Naive thymus-derived CD8-positive, alpha-beta T cell (primary cell): Measurements from ENCODE around the gene AFDN. TPM values are rescaled to one million over a fixed set of nuclear protein-coding genes. Genes with fewer than 3 reads are reported as not detected.
A peak's percentile ranks its signal among the peaks of the same experiment; 100 is the strongest.

ENCODE experiments used
- ATAC-seq, 2 donors: fragments of 150-1000 bp; cut with Tn5 transposase in 1 of 2; sonication (Bioruptor Pico), chemical (Tn5 transposase) in 1 of 2; 1 replicate in 1 of 2; 2 replicates in 1 of 2; pipeline ENCODE4 v1.10.0; 2021; ENCODE audit warnings: mild to moderate bottlenecking in 2 of 2, moderate library complexity in 2 of 2
- POLR2A ChIA-PET: fragments of 350-600 bp; sonication (Branson Sonifier 250); formaldehyde crosslinking; loops from one replicate; lab custom pipeline; 2021; ENCODE audit warnings: antibody characterized with exemption; lab: Charles Lee
- DNase-seq, 10 donors: peaks; one replicate each; pipeline versions ENCODE4 v3.0.0 to v3.0.0-alpha.2; 2020 to 2022
- H3K27ac Mint-ChIP-seq, 10 donors: one replicate each; pipeline ENCODE4 v1.8.0; 2020 to 2022; ENCODE audit warnings: mild to moderate bottlenecking in 10 of 10, mixed read lengths in 10 of 10, moderate library complexity in 4 of 10, inconsistent platforms in 1 of 10
- H3K27me3 Mint-ChIP-seq, 5 donors: one replicate each; pipeline ENCODE4 v1.8.0; 2021 to 2022; ENCODE audit warnings: mixed read lengths in 5 of 5
- H3K36me3 Mint-ChIP-seq, 3 donors: one replicate each; pipeline ENCODE4 v1.8.0; 2020 to 2022; ENCODE audit warnings: mixed read lengths in 3 of 3, mild to moderate bottlenecking in 2 of 3, inconsistent platforms in 1 of 3
- H3K4me1 Mint-ChIP-seq, 4 donors: one replicate each; pipeline ENCODE4 v1.8.0; 2021 to 2022; ENCODE audit warnings: mixed read lengths in 4 of 4
- H3K4me3 Mint-ChIP-seq, 10 donors: one replicate each; pipeline ENCODE4 v1.8.0; 2020 to 2022; ENCODE audit warnings: mild to moderate bottlenecking in 10 of 10, mixed read lengths in 10 of 10, moderate library complexity in 6 of 10, inconsistent platforms in 1 of 10
- H3K9me3 Mint-ChIP-seq, 9 donors: one replicate each; pipeline ENCODE4 v1.8.0; 2020 to 2022; ENCODE audit warnings: mixed read lengths in 9 of 9, mild to moderate bottlenecking in 3 of 9, inconsistent platforms in 1 of 9, moderate library complexity in 1 of 9
- polyA plus RNA-seq, 3 donors: library from polyadenylated mRNA; unstranded; fragments of 300-500 nt; fragmentation: Illumina TruSeq; gene quantifications; one replicate each; pipeline ENCODE4 v1.2.3, GENCODE V29; 2021
- total RNA-seq, 8 experiments: library from RNA in 2 of 8; stranded (reverse) in 2 of 8; gene quantifications; one replicate each; pipeline ENCODE4 v1.2.3 and lab custom pipeline; 2021 to 2026

Gene AFDN
- total and polyA plus RNA-seq, 5 experiments from 2014 or later = 0.46 to 9.6 (median 5.3) TPM; not detected in 1

DNA sequence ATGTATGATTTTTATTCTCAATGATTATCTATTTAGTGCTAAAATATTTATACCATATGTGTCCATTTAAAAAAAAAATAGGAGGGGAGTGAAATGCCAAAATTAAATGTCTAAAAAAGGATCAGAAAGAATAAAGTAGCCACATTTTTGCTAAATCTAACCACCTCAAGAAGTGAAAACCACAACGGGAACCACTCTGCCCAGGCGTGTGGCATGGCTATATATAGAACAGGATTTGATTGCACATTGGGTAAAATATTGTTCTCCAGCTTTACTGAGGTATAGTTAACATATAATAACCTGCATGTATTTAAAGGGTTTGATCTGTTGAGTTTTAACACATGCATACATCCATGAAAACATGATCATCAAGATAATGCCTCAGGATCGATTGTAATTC lies 19.0 kb upstream of the AFDN start:
- Mint-ChIP-seq H3K27me3 (peaks cover 24 to 54% (median 34%) of the 10 kb centered on the region in 5 donors), H3K4me1 (peaks cover 0 to 2% (median 0%) of the 10 kb centered on the region in 4 donors), H3K4me3 (no peak overlapping the region), H3K9me3 (peaks cover 0 to 2% (median 0%) of the 10 kb centered on the region in 9 donors), H3K36me3 (no peaks in the 10 kb centered on the region), H3K27ac (no peak overlapping the region)
- DNase-seq (no peak), ATAC-seq (no peak)
- POLR2A ChIA-PET = no interaction called here

DNA sequence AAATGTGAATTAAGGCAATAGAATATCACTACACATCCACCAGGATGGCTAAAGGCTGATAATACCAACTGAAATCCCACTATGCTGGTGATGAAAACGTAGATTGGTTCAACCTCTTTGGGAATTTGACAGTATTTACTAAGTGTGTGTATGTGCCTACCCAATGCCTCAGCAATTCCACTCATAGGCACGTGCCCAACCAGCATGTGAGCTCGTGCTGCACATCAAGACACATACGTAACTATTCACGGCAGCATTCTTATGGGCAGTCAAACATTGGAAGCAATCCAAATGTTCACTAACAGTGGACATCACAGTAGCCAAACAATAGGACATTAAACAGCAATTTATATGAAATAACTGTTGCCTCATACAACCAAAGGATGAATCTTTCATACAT lies 15.7 kb upstream of the AFDN start:
- Mint-ChIP-seq H3K36me3 (no peaks in the 10 kb centered on the region), H3K27ac (no peak overlapping the region), H3K4me3 (no peak overlapping the region), H3K27me3 (peaks cover 13 to 41% (median 21%) of the 10 kb centered on the region in 5 donors), H3K9me3 (peaks cover 0 to 2% (median 0%) of the 10 kb centered on the region in 9 donors), H3K4me1 (no peaks in the 10 kb centered on the region)
- no peak for DNase-seq
- POLR2A ChIA-PET = no interaction called here
- no peak for ATAC-seq

DNA sequence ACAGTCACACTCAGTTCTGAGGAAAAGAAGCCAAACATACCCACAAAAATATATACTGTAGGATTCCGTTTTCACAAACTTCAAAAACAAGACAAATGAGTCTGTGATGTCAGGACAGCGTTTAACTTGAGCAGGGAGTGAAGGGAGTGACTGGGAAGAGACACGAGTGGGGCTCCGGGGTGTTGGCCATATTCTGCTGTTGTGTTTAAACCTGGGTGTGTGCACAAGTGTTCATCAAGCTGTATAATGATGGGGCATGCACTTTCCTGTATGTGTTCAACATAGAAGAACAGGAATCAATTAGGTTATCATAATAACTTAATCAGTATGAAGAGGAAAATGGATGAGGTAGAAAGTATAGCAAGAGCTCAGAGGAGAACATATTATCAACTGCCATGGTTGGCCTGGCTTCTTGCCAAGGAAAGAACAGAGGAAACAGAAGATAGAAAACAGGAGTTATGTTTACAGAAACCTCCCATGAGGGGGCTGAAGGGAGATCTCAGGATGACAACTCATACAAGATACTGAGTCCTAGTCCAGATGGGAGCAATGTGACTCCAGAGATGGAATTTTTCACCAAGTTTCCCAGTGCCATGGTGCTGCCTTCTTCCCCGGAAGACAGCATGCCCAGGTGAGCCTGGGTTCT lies 15.1 kb upstream of the AFDN start:
- Mint-ChIP-seq H3K4me3 (no peak overlapping the region), H3K27me3 (peaks cover 10 to 40% (median 23%) of the 10 kb centered on the region in 5 donors), H3K9me3 (peaks cover 0 to 2% (median 0%) of the 10 kb centered on the region in 9 donors), H3K4me1 (no peaks in the 10 kb centered on the region), H3K27ac (no peak overlapping the region), H3K36me3 (no peaks in the 10 kb centered on the region)
- POLR2A ChIA-PET = no interaction called here
- ATAC-seq = no peak
- no peak for DNase-seq

DNA sequence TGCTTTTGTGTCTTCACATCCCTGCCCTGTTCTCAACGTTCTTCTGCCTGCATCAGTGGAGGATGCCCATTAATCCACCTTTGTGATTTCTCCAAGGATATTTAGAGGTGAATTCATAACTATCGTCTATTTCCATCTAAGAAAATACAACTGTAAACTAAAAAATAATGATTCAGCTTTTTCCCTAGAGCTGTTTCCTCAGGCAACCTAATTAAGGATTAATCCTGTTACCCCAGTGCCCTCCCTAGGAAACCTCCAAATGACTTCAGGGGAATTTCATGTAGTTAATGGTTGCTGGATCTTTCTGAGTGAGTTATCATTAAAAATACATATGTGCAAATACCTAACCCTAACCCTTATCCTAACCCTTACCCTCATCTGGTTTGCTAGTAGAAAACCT lies 14.6 kb upstream of the AFDN start:
- peaks cover 7 to 40% (median 26%) of the 10 kb centered on the region in 5 donors for H3K27me3 Mint-ChIP-seq
- POLR2A ChIA-PET = no interaction called here

DNA sequence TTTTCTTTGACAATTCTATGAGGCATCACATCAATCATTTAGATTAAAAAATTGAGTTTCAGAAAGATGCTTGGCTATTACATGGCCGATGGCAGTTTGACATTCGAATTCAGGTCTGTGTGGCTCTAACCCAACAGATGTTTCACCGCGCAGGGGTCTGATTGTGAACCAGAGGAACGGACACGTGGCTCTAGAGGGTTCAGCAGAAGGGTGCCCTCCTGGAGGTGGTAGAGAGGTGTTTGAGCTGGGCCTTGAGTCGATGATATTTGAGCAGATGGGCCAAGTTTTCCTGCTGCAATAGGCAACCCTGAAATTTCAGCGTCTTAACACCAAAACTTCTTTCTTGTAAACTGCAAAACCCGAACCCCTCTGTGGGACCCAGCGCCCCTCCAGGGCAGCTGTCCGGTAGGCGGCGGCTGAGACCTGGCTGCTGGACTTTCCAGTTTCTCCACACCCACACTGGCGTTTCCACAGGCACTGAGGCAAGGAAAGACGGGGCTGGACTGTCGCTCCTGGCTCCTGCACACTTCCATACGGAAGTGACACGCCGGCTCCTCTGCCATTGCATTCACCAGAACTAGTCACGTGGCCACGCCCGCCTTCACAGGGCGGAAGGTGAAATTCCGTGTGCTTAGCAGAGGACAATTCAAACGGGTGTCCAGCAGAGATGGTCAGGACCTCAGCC lies 11.3 kb upstream of the AFDN start:
- POLR2A ChIA-PET = no interaction called here
- no peak for ATAC-seq
- H3K4me3 Mint-ChIP-seq = peak overlapping the region in 3 of 10 donors; percentile 37 to 58 (median 41)

More for the DNA sequence above, 14.6 kb upstream of the AFDN start:
- DNase-seq (no peak), ATAC-seq (no peak)
- H3K9me3 Mint-ChIP-seq = peaks cover 0 to 2% (median 0%) of the 10 kb centered on the region in 9 donors
- H3K36me3 Mint-ChIP-seq = no peaks in the 10 kb centered on the region
- no peak overlapping the region for H3K4me3 Mint-ChIP-seq
- no peaks in the 10 kb centered on the region for H3K4me1 Mint-ChIP-seq
- H3K27ac Mint-ChIP-seq = no peak overlapping the region

DNA sequence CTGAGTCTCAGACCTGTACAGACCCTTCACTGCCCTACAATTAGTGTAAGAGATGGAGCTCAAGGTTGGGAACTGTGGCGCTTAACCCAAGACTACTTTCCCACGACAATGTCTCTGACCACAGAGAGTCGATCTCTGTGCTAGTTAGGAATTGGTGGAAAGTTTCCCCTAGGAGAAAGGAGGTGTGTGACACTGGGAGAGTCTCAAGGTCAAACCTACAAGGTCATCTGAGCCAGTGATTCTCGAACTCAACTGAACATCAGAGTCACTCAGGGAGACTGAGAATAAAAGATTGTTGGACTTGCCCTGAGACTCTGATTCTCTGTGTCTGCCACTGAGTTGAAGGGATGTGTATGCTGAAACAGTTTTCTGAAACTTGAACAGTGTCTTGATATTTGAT lies 9.7 kb upstream of the AFDN start:
- DNase-seq (no peak), ATAC-seq (no peak)
- POLR2A ChIA-PET = no interaction called here
- Mint-ChIP-seq H3K27me3 (peaks cover 19 to 59% (median 41%) of the 10 kb centered on the region in 5 donors), H3K27ac (peak overlapping the region in 1 of 10 donors; percentile 44), H3K4me1 (no peaks in the 10 kb centered on the region), H3K36me3 (no peaks in the 10 kb centered on the region), H3K4me3 (no peak overlapping the region), H3K9me3 (peaks cover 0 to 5% (median 0%) of the 10 kb centered on the region in 9 donors)

More for the DNA sequence above, 11.3 kb upstream of the AFDN start:
- Mint-ChIP-seq H3K9me3 (peaks cover 0 to 5% (median 0%) of the 10 kb centered on the region in 9 donors), H3K4me1 (no peaks in the 10 kb centered on the region), H3K27me3 (peaks cover 20 to 65% (median 43%) of the 10 kb centered on the region in 5 donors), H3K27ac (no peak overlapping the region), H3K36me3 (no peaks in the 10 kb centered on the region)
- no peak for DNase-seq

DNA sequence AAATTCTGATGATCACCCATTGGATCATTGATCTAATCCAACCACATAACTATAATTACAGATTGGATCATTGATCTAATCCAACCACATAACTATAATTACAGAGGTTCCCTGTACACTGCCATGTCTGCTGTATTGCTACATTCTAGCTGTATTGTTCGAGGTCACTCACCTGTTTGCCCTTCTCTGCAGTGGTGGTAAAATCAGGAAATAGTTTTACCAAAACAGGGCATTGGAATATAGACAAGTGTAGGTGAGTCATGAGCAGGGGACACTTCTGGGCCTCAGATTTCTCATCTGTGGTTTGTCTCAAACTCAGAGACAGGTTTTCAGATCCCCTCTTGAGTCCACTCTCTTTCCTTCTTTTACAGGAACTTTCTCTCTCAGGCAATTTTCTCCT lies 9.0 kb upstream of the AFDN start:
- H3K27me3 Mint-ChIP-seq = peaks cover 20 to 56% (median 41%) of the 10 kb centered on the region in 5 donors
- H3K27ac Mint-ChIP-seq = peak overlapping the region in 1 of 10 donors; percentile 25
- H3K4me3 Mint-ChIP-seq = no peak overlapping the region

DNA sequence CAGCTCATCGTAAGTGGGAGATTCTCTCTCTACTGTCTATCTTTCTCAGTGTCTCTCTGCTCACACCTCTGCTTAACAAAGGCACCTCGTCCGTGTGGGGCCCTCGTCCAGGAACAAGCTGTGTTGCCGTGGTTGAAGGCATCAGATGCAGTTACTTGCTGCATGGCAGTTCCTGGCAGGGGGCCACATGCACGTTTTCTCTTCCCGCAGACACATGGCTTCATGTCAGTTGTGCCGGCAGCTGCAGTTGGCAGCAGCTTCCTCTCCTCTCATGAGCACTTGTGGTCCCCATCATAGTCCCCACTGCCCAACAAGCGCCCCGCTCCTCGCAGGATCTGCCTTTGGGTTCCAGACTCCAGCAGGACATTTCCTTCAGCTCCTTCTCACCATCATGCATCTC lies 7.1 kb upstream of the AFDN start:
- Mint-ChIP-seq H3K27me3 (peaks cover 21 to 56% (median 47%) of the 10 kb centered on the region in 5 donors), H3K36me3 (no peaks in the 10 kb centered on the region), H3K9me3 (peaks cover 0 to 10% (median 0%) of the 10 kb centered on the region in 9 donors), H3K4me3 (no peak overlapping the region), H3K27ac (no peak overlapping the region), H3K4me1 (peaks cover 0 to 1% (median 0%) of the 10 kb centered on the region in 4 donors)
- POLR2A ChIA-PET = no interaction called here
- ATAC-seq = no peak
- no peak for DNase-seq

More for the DNA sequence above, 9.0 kb upstream of the AFDN start:
- Mint-ChIP-seq H3K4me1 (no peaks in the 10 kb centered on the region), H3K9me3 (peaks cover 0 to 5% (median 0%) of the 10 kb centered on the region in 9 donors), H3K36me3 (no peaks in the 10 kb centered on the region)
- DNase-seq = no peak
- ATAC-seq = no peak
- POLR2A ChIA-PET = no interaction called here

DNA sequence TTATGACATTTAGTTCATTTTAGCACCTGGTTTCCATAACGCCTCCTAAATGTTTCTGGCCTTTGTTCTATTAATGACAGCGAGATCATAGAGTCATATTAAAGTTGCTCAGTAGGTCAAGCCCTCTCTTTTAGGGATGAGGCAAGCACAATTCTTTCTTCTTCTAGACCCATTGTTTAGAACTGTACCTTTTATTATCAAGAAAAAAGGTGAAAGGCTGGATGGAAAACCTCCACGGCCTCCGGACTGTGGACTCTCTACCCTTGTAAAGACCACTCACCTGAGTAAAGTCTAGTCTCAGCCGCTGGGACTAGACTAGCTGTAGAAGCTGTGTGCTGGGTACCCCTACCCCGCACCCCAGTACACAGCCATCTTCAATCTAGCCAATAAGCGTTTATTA lies 6.0 kb upstream of the AFDN start:
- ATAC-seq = no peak
- Mint-ChIP-seq H3K9me3 (peaks cover 0 to 17% (median 0%) of the 10 kb centered on the region in 9 donors), H3K27me3 (peaks cover 26 to 57% (median 52%) of the 10 kb centered on the region in 5 donors), H3K36me3 (peaks cover 0 to 4% (median 2%) of the 10 kb centered on the region in 3 donors), H3K4me1 (peaks cover 3 to 11% (median 6%) of the 10 kb centered on the region in 4 donors), H3K4me3 (no peak overlapping the region), H3K27ac (no peak overlapping the region)
- no peak for DNase-seq
- POLR2A ChIA-PET = no interaction called here

DNA sequence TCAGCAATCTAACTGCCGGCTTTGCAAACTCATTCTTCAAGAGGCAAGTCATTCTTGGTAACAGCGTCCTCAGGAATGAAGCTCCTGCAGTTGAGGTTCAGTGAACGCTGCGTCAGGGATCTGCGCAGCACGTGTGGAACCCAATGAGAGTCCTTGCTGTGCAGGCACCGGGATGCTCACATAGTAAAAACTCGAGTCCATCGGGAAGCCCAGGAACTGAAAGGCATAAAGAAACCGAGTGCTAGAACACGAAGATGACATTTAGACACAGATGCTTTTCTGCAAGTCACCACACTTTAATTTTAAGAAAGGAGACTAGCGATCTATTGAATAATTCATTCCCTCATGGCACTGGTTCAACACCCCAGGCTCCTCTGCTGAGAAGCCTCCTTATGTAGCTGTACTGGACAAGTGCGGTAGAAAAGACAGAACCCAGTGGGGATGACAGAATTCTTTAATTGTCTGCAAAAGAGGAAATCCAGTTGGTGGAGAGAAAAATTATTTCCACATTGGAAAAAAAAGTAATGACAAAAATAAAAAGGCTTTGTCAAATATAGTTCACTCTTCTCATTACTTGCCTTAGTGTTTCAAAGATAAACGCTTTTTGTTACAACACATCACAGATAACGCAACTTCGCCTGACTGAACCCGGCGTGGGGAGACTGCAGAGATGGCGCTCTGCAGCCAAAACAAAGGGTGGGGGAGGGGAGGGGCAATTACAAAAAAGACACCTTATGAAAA lies 1.9 kb upstream of the AFDN start:
- Mint-ChIP-seq H3K4me1 (peaks cover 10 to 24% (median 23%) of the 10 kb centered on the region in 4 donors), H3K4me3 (peak overlapping the region; percentile 5 to 88 (median 80)), H3K9me3 (peaks cover 0 to 30% (median 0%) of the 10 kb centered on the region in 9 donors), H3K36me3 (peaks cover 0 to 4% (median 2%) of the 10 kb centered on the region in 3 donors), H3K27me3 (peaks cover 10 to 58% (median 45%) of the 10 kb centered on the region in 5 donors), H3K27ac (peak overlapping the region in 3 of 10 donors; percentile 9 to 41 (median 18))
- POLR2A ChIA-PET = no interaction called here
- ATAC-seq (no peak), DNase-seq (no peak)

DNA sequence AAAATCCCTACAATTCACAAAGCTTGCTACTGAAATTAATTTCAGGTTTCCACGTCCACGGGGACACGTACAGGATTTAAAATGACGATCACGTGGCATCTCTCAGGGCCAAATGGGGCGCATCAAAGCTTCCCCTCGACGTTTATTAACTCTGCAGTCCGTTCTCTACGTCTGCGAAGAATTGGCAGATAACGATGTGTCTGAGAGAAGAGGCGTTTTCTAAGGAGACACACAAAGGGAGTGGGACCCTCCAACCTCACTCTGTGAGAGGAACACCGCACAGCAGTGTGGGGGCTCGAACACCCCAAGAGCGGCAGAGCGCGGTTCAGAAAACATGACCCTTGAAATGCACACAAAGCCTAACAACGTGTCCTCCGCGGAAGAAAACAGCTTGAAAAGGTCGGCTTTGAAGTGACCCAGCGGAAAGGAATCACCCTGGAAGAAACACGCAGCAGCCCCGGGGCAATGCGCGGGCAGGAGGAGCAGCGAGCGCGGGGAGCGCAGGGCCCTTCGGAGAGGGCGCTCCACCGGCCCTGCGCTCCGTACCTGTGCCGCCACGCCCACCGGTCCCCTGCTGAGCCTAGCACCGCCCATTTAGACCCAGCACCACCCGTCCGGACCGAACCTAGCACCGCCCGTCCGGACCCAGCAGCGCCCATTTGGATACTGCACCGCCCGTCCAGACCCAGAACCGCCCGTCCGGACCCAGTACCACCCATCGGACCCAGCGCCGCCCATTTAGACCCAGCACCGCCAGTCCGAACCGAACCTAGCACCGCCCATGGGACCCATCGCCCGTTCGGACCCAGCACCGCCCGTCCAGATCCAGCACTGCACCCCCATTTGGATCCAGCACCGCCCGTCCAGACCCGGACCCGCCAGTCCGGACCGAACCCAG lies 1.1 kb upstream of the AFDN start:
- peak overlapping the region in 4 of 10 donors; percentile 23 to 76 (median 47) for H3K27ac Mint-ChIP-seq

More for the DNA sequence above, 1.1 kb upstream of the AFDN start:
- DNase-seq (peak in 1 of 10 donors; percentile 66), ATAC-seq (peak in 1 of 2 donors; percentile 27)
- H3K27me3 Mint-ChIP-seq = peaks cover 13 to 62% (median 46%) of the 10 kb centered on the region in 5 donors
- peaks cover 10 to 24% (median 23%) of the 10 kb centered on the region in 4 donors for H3K4me1 Mint-ChIP-seq
- H3K9me3 Mint-ChIP-seq = peaks cover 0 to 35% (median 0%) of the 10 kb centered on the region in 9 donors
- H3K36me3 Mint-ChIP-seq = peaks cover 0 to 11% (median 4%) of the 10 kb centered on the region in 3 donors
- peak overlapping the region; percentile 76 to 88 (median 83) for H3K4me3 Mint-ChIP-seq
- POLR2A ChIA-PET = no interaction called here
